ENCODE measurements around the gene GMFB. TPM values are rescaled to one million over a fixed set of nuclear protein-coding genes. Genes with fewer than 3 reads are reported as not detected.

Gene GMFB
- total and polyA plus RNA-seq, 2 donors from 2014 or later, result 22.7 to 53.6 TPM

DNA sequence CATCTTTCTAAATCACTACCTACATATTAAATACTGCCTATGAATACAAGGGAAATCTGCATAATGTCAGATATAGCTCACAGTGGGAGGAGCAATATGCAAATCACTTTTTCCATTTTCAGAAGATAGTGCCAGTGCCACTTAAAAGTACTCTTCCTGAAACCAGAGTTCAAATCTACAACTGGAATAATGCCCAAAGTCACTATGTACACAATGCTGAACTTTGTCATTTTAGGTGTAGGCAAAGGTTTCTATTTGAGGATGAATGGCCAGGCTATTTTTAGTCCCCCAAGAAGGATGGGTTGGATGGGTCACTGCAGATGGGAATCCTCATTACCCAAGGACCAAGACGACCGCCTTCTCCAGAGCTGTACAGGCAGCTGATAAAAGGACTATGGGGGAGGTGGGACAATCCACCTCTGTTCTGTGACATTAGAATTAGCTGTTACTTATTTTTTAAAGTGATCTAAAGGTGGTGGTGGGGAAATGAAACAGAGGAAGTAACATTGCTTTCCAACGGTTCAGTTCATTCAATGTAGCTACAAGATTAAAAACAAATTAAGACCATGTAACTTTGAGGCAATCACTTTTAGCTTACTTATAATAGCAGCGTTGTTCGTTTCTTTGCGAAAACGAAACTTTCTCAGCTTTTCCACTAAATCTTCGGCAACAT, 5.6 kb downstream of the GMFB start:
- H3K9ac ChIP-seq (ENCODE audit: low read length in 3 of 3), result no peak overlapping the region
- H3K36me3 ChIP-seq (ENCODE audit: control insufficient read depth in 2 of 3, insufficient read depth in 3 of 3, low read length in 3 of 3), result peaks cover 0 to 4% (median 0%) of the 10 kb centered on the region in 3 donors
- no peak for FAIRE-seq
- H3K27ac ChIP-seq (ENCODE audit: low read depth in 2 of 2, low read length in 2 of 2), result no peak overlapping the region
- no peak for DNase-seq
- no peak overlapping the region for H3K4me3 ChIP-seq (ENCODE audit: low read length in 3 of 3)
- TF ChIP-seq, protein P1, sequence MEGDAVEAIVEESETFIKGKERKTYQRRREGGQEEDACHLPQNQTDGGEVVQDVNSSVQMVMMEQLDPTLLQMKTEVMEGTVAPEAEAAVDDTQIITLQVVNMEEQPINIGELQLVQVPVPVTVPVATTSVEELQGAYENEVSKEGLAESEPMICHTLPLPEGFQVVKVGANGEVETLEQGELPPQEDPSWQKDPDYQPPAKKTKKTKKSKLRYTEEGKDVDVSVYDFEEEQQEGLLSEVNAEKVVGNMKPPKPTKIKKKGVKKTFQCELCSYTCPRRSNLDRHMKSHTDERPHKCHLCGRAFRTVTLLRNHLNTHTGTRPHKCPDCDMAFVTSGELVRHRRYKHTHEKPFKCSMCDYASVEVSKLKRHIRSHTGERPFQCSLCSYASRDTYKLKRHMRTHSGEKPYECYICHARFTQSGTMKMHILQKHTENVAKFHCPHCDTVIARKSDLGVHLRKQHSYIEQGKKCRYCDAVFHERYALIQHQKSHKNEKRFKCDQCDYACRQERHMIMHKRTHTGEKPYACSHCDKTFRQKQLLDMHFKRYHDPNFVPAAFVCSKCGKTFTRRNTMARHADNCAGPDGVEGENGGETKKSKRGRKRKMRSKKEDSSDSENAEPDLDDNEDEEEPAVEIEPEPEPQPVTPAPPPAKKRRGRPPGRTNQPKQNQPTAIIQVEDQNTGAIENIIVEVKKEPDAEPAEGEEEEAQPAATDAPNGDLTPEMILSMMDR (IDR thresholded peaks at IDR 0.05; ENCODE audit: borderline replicate concordance, extremely low read depth, insufficient read depth), result no peak
- intact Hi-C loops (cut with DNase I), result no loop called here
- peaks cover 0 to 6% (median 5%) of the 10 kb centered on the region in 3 donors for H3K4me1 ChIP-seq (ENCODE audit: control insufficient read depth in 2 of 3, insufficient read depth in 2 of 3, low read depth in 1 of 3, low read length in 3 of 3)
- H3K27me3 ChIP-seq (ENCODE audit: control insufficient read depth, insufficient read depth, low read length), result no peaks in the 10 kb centered on the region
- no peaks in the 10 kb centered on the region for H3K9me3 ChIP-seq (ENCODE audit: control insufficient read depth in 2 of 3, insufficient read depth in 1 of 3, low read length in 3 of 3)

DNA sequence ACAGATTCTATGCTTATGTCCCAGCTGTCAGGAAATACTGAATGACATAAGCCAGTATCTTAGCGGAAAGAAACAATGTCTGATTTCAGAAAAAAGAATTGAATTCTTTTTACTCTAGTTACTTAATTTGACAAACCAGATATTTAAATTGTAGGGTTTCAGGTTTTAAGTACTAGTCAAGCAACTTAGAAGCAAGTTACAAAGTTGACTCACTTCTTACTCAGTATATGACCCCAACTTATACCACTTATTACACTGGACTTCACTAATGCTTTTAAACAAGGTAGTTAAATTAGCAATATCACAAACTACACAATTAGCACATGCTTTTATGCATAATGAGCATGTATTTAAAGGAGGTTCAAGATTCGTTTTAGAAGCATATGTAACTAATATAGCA, 7.1 kb downstream of the GMFB start:
- H3K9ac ChIP-seq (ENCODE audit: low read length in 3 of 3), result no peak overlapping the region
- no peak overlapping the region for H3K4me3 ChIP-seq (ENCODE audit: low read length in 3 of 3)
- H3K27ac ChIP-seq (ENCODE audit: low read depth in 2 of 2, low read length in 2 of 2), result no peak overlapping the region
- peaks cover 0 to 8% (median 0%) of the 10 kb centered on the region in 3 donors for H3K36me3 ChIP-seq (ENCODE audit: control insufficient read depth in 2 of 3, insufficient read depth in 3 of 3, low read length in 3 of 3)
- FAIRE-seq, result no peak
- peaks cover 0 to 6% (median 0%) of the 10 kb centered on the region in 3 donors for H3K4me1 ChIP-seq (ENCODE audit: control insufficient read depth in 2 of 3, insufficient read depth in 2 of 3, low read depth in 1 of 3, low read length in 3 of 3)
- no peaks in the 10 kb centered on the region for H3K9me3 ChIP-seq (ENCODE audit: control insufficient read depth in 2 of 3, insufficient read depth in 1 of 3, low read length in 3 of 3)
- DNase-seq, result no peak
- TF ChIP-seq, protein P1 (IDR thresholded peaks at IDR 0.05; ENCODE audit: borderline replicate concordance, extremely low read depth, insufficient read depth), result no peak
- H3K27me3 ChIP-seq (ENCODE audit: control insufficient read depth, insufficient read depth, low read length), result no peaks in the 10 kb centered on the region
- intact Hi-C loops (cut with DNase I), result no loop called here

DNA sequence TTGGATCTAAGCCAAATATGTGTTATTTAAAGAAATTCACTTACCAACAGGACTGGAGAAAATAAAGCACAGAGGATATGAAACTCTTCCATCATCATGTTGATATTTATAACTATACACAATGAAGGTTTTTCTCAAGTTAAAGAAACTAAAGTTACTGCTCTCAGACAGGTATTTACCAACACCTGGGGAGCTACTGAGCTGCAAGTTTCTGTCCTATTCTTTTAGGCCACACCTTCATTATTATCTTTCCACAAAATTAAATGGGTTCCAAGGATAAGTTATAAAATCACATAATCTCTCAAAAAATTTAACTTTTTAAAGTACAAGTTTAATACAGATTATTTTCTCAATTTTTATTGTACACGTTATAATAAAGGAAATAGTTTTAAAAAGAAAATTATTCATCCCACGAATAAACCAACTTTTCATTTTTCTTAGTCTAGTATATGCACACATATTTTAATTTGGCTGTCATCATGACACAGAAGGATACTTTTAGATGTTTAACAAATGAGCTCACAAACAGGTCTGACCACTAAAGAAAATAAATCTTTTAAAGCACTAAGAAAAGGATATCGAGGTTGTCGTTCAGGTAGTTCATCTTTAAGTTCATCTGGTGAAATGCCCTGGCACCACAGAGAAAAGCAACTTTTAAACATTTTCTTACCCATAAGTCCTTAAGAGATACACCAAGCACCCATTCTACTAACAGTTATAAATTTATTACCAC, 7.8 kb downstream of the GMFB start:
- Histone ChIP-seq H3K27me3 (ENCODE audit: control insufficient read depth, insufficient read depth, low read length) (no peaks in the 10 kb centered on the region), H3K27ac (ENCODE audit: low read depth in 2 of 2, low read length in 2 of 2) (no peak overlapping the region), H3K9ac (ENCODE audit: low read length in 3 of 3) (no peak overlapping the region), H3K9me3 (ENCODE audit: control insufficient read depth in 2 of 3, insufficient read depth in 1 of 3, low read length in 3 of 3) (no peaks in the 10 kb centered on the region), H3K36me3 (ENCODE audit: control insufficient read depth in 2 of 3, insufficient read depth in 3 of 3, low read length in 3 of 3) (peaks cover 0 to 8% (median 0%) of the 10 kb centered on the region in 3 donors), H3K4me3 (ENCODE audit: low read length in 3 of 3) (no peak overlapping the region), H3K4me1 (ENCODE audit: control insufficient read depth in 2 of 3, insufficient read depth in 2 of 3, low read depth in 1 of 3, low read length in 3 of 3) (peaks cover 0 to 6% (median 0%) of the 10 kb centered on the region in 3 donors)
- FAIRE-seq, result peak; percentile 23
- DNase-seq, result no peak
- TF ChIP-seq, protein P1 (IDR thresholded peaks at IDR 0.05; ENCODE audit: borderline replicate concordance, extremely low read depth, insufficient read depth), result no peak
- intact Hi-C loops (cut with DNase I), result no loop called here

Measured in kidney (tissue), 14 donors.